ENCODE measurements around the gene CLIC4. TPM values are rescaled to one million over a fixed set of nuclear protein-coding genes. Genes with fewer than 3 reads are reported as not detected.

CLIC4 gene
- total and polyA plus RNA-seq, 2 of the 8 experiments (the other 6 are each of a cell fraction or from before 2014, with no cell fraction given) = 77.5 to 293 TPM

DNA sequence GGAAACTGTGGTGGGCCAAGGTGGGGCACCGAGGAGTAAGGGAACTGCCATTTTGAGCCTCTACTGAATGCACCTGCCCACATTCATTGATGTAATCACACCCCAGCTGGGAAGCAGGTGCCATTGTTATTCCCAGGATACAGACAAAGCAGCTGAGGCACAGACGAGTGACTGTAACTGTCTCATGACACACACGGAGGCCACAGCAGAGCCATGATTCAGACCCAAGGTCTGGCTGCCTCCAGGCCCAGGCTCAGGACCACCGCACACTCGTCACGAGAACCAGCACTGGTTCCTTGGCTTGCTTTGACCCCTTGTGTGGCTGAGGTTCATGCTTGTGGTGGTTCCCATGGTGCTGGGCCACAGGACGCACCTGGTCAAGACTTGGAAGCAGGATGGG is 45.6 kb upstream of the CLIC4 start:
- H4K5ac ChIP-seq (ENCODE audit: insufficient read length, low read depth, low read length) = no peak overlapping the region
- no peaks in the 10 kb centered on the region for H3K27me3 ChIP-seq (replicated peaks in 1 of 4; ENCODE audit: control insufficient read depth in 3 of 4, extremely low read depth in 1 of 4, insufficient read depth in 3 of 4, low read length in 3 of 4)
- no peak overlapping the region for H2BK5ac ChIP-seq (ENCODE audit: low read depth, low read length)
- no peaks in the 10 kb centered on the region for H3K79me1 ChIP-seq (ENCODE audit: low read depth, low read length)
- H3K4ac ChIP-seq (replicated peaks; ENCODE audit: insufficient read length, low read depth, low read length) = no peak overlapping the region
- H3K9me3 ChIP-seq (ENCODE audit: insufficient read depth in 2 of 2, low read depth in 1 of 2, low read length in 1 of 2) = no peaks in the 10 kb centered on the region
- H3K23ac ChIP-seq (ENCODE audit: insufficient read length) = no peak overlapping the region
- 92% methylated on average over 7 of the region's 7 CpGs; no CpG with 5 or more reads in 1 of the 2 experiments for WGBS, 2 experiments (ENCODE audit: extremely low coverage in 1 of 2, insufficient coverage in 1 of 2, insufficient read length in 1 of 2, insufficient replicate concordance in 2 of 2, low coverage in 1 of 2, low lambda C conversion rate in 2 of 2, missing lambda C conversion rate in 1 of 2)
- no peak overlapping the region for H3K27ac ChIP-seq (ENCODE audit: low read depth, low read length)
- H3K4me3 ChIP-seq (ENCODE audit: extremely low read depth in 1 of 4, insufficient read depth in 2 of 4, low read depth in 3 of 4, low read length in 4 of 4) = no peak overlapping the region
- H3K9ac ChIP-seq (replicated peaks in 1 of 4; ENCODE audit: extremely low read depth in 1 of 4, low read depth in 3 of 4, low read length in 3 of 4) = no peak overlapping the region
- H2BK20ac ChIP-seq (ENCODE audit: low read length) = no peak overlapping the region
- H3K14ac ChIP-seq (ENCODE audit: insufficient read length) = no peak overlapping the region
- DNase-seq (ENCODE audit: low read depth in 1 of 2, low spot score in 2 of 2) (no peak), FAIRE-seq (no peak)
- peak overlapping the region; percentile 72; the same call in 1 of the 2 replicates for H2AFZ ChIP-seq (ENCODE audit: low read length)
- ChIA-PET POLR2A (ENCODE audit: partially characterized antibody) (interaction anchor here (0.8 to 3.9 kb wide), 4 partner anchors 10 to 53 kb away, joined by 3 to 17 read pairs (median 4); partner anchors contain the start of gene CLIC4), CTCF (ENCODE audit: partially characterized antibody) (interaction anchor here (0.9 to 6.9 kb wide), 5 partner anchors 11 to 135 kb away, joined by 3 to 40 read pairs (median 8); no protein-coding TSS in a partner anchor)
- H3K4me2 ChIP-seq (ENCODE audit: insufficient read depth in 1 of 2, low read depth in 2 of 2, low read length in 2 of 2) = no peak overlapping the region
- H3K18ac ChIP-seq (ENCODE audit: extremely low read depth, low read length) = peak overlapping the region; percentile 62; the same call in 1 of the 2 replicates
- no peaks in the 10 kb centered on the region for H3K23me2 ChIP-seq (ENCODE audit: low read depth, low read length)
- no peak overlapping the region for H2AK5ac ChIP-seq (ENCODE audit: low read depth, low read length)
- H3K79me2 ChIP-seq (ENCODE audit: control insufficient read depth in 1 of 2, insufficient read depth in 2 of 2, low read length in 2 of 2) = no peaks in the 10 kb centered on the region
- peak overlapping the region; percentile 1 for H4K91ac ChIP-seq (replicated peaks; ENCODE audit: insufficient read length, low read length)
- no peaks in the 10 kb centered on the region for H4K20me1 ChIP-seq (replicated peaks in 1 of 2; ENCODE audit: control insufficient read depth in 1 of 2, insufficient read depth in 2 of 2, low read length in 2 of 2)
- peak overlapping the region; percentile 29; the same call in 1 of the 2 replicates for H2BK12ac ChIP-seq (ENCODE audit: low read depth, low read length)
- H3K4me1 ChIP-seq (replicated peaks in 1 of 4; ENCODE audit: control insufficient read depth in 3 of 4, insufficient read depth in 4 of 4, low read length in 3 of 4) = peaks cover 0 to 14% (median 7%) of the 10 kb centered on the region in 4 experiments; a peak in 4 of 7 replicates
- H2BK15ac ChIP-seq (ENCODE audit: low read length) = 0 out of 2 replicates have a peak overlapping the region, but pooled peaks have one; percentile 73
- H3K36me3 ChIP-seq (ENCODE audit: control insufficient read depth in 2 of 4, insufficient read depth in 4 of 4, low read length in 3 of 4) = no peaks in the 10 kb centered on the region
- no peak overlapping the region for H2BK120ac ChIP-seq (replicated peaks; ENCODE audit: low read depth, low read length)
- H4K8ac ChIP-seq (ENCODE audit: extremely low read depth, insufficient read depth, low read length) = no peak overlapping the region; the same call in none of the 2 replicates
- H3K56ac ChIP-seq (replicated peaks; ENCODE audit: insufficient read length, low read depth, low read length) = no peak overlapping the region
- TF ChIP-seq KDM4A (IDR thresholded peaks at IDR 0.05; ENCODE audit: low read depth, low read length, severe bottlenecking) = no peak
- no peak for TF ChIP-seq JUND (IDR thresholded peaks at IDR 0.05; ENCODE audit: low read length)
- TF ChIP-seq KDM1A (IDR thresholded peaks at IDR 0.05; ENCODE audit: borderline replicate concordance, low read length) = no peak
- TF ChIP-seq, protein P1, sequence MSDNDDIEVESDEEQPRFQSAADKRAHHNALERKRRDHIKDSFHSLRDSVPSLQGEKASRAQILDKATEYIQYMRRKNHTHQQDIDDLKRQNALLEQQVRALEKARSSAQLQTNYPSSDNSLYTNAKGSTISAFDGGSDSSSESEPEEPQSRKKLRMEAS (IDR thresholded peaks at IDR 0.05) = no peak
- no peak for TF ChIP-seq HDAC2 (IDR thresholded peaks at IDR 0.05; ENCODE audit: borderline replicate concordance in 1 of 2, low read depth in 2 of 2, low read length in 2 of 2)
- no peak for TF ChIP-seq CREB1 (IDR thresholded peaks at IDR 0.05)
- TF ChIP-seq SP1 (IDR thresholded peaks at IDR 0.05; ENCODE audit: low read depth, low read length) = no peak
- no peak for TF ChIP-seq SP2 (IDR thresholded peaks at IDR 0.05; ENCODE audit: low read length)
- TF ChIP-seq EGR1 (IDR thresholded peaks at IDR 0.05; ENCODE audit: borderline replicate concordance, low read depth, low read length) = no peak
- no peak for TF ChIP-seq BRCA1 (IDR thresholded peaks at IDR 0.05; ENCODE audit: low read depth, low read length)
- TF ChIP-seq POLR2A (IDR thresholded peaks at IDR 0.05; ENCODE audit: control extremely low read depth in 1 of 2, low read depth in 2 of 2, low read length in 2 of 2) = no peak
- TF ChIP-seq CHD2 (IDR thresholded peaks at IDR 0.05; ENCODE audit: low read length) = no peak
- no peak for TF ChIP-seq CBX8 (IDR thresholded peaks at IDR 0.05; ENCODE audit: borderline replicate concordance, low read depth, low read length)
- TF ChIP-seq CHD1 (IDR thresholded peaks at IDR 0.05; ENCODE audit: low read depth, low read length) = no peak
- TF ChIP-seq KDM5A (IDR thresholded peaks at IDR 0.05; ENCODE audit: low read length) = no peak
